Measurements from ENCODE around the gene CNGB1.

The CNGB1 gene

DNA sequence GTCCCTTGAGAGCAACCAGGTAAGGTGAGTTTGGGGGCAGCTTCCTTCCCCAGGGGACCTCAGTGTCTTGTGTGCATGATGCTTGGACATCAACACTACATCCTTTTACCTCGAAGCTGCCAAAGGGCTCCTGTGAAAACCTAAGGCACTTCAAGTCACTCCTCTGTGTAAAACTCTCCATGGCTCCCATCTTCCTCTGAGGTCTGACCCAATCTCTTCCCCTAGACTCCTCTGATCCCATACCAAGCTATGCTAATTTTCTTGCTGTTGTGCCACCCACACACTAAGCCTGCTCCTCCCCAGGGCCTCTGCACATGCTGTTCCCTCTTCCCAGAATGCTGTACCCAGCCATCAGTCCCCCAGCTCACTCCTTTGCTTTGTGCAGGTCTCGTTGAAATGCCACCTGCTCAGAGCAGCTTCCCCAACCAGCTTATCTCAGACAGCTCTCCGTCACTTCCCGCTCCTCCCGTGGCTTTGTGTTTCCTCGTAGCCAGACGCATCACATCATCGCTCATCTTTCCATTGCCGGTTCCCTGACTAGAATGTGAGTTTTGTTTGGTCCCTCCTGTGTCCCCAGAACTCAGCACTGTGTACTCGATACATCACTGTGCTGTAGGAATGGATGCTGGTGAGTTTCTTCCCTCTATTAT is 78.4 kb downstream of the CNGB1 start:
- Mint-ChIP-seq H3K27me3 (ENCODE audit: low read depth) (peaks cover 23% of the 10 kb centered on the region), H3K27ac (no peak overlapping the region), H3K4me3 (no peak overlapping the region), H3K9me3 (no peaks in the 10 kb centered on the region), H3K4me1 (no peaks in the 10 kb centered on the region), H3K36me3 (ENCODE audit: low read depth) (no peaks in the 10 kb centered on the region)
- TF ChIP-seq, protein P1, sequence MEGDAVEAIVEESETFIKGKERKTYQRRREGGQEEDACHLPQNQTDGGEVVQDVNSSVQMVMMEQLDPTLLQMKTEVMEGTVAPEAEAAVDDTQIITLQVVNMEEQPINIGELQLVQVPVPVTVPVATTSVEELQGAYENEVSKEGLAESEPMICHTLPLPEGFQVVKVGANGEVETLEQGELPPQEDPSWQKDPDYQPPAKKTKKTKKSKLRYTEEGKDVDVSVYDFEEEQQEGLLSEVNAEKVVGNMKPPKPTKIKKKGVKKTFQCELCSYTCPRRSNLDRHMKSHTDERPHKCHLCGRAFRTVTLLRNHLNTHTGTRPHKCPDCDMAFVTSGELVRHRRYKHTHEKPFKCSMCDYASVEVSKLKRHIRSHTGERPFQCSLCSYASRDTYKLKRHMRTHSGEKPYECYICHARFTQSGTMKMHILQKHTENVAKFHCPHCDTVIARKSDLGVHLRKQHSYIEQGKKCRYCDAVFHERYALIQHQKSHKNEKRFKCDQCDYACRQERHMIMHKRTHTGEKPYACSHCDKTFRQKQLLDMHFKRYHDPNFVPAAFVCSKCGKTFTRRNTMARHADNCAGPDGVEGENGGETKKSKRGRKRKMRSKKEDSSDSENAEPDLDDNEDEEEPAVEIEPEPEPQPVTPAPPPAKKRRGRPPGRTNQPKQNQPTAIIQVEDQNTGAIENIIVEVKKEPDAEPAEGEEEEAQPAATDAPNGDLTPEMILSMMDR (IDR thresholded peaks at IDR 0.05; ENCODE audit: unreplicated experiment in 3 of 3) = no peak

DNA sequence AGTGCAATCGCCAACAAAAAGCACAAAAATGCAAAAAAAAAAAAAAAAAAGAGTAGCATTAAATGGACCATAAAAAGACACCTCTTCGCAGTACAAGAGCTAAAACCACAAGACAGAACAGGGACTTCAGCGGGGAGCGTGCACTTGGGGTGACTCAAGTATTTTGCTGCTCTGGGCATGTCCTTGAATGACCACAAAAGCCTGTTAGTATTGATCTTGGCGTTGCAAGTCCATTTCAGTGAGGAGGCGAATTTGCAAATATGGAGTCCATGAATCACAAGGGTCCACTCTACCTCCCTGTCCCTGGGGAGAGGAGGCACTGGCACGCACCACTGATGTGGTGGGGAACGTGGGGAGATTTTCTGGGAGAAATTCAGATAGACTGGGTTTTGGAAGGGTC is 78.9 kb downstream of the CNGB1 start:
- Mint-ChIP-seq H3K27ac (no peak overlapping the region), H3K9me3 (no peaks in the 10 kb centered on the region), H3K27me3 (ENCODE audit: low read depth) (peaks cover 21% of the 10 kb centered on the region), H3K4me3 (no peak overlapping the region), H3K36me3 (ENCODE audit: low read depth) (no peaks in the 10 kb centered on the region), H3K4me1 (no peaks in the 10 kb centered on the region)
- TF ChIP-seq, protein P1 (IDR thresholded peaks at IDR 0.05; ENCODE audit: unreplicated experiment in 3 of 3) = no peak

DNA sequence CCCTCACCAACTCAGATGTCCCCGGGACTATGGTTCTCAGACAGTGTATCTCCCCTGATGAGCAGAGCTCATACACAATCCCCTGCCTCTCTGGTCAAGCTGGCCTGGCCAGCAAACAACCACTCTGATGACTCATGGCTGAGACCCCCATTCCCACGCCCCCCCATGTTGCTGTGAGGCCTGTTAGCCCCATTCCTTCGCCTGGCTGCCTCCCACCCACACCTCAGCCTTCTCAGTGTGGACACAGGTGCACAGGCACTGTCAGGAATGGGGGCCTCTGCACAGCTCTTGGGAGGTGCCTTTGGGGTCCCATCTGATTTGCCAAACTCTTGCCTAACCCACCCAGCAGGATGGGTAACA is 80.2 kb downstream of the CNGB1 start:
- Mint-ChIP-seq H3K9me3 (no peaks in the 10 kb centered on the region), H3K27me3 (ENCODE audit: low read depth) (peaks cover 29% of the 10 kb centered on the region), H3K36me3 (ENCODE audit: low read depth) (no peaks in the 10 kb centered on the region), H3K4me3 (no peak overlapping the region), H3K4me1 (no peaks in the 10 kb centered on the region), H3K27ac (no peak overlapping the region)
- TF ChIP-seq, protein P1 (IDR thresholded peaks at IDR 0.05; ENCODE audit: unreplicated experiment in 3 of 3) = no peak

DNA sequence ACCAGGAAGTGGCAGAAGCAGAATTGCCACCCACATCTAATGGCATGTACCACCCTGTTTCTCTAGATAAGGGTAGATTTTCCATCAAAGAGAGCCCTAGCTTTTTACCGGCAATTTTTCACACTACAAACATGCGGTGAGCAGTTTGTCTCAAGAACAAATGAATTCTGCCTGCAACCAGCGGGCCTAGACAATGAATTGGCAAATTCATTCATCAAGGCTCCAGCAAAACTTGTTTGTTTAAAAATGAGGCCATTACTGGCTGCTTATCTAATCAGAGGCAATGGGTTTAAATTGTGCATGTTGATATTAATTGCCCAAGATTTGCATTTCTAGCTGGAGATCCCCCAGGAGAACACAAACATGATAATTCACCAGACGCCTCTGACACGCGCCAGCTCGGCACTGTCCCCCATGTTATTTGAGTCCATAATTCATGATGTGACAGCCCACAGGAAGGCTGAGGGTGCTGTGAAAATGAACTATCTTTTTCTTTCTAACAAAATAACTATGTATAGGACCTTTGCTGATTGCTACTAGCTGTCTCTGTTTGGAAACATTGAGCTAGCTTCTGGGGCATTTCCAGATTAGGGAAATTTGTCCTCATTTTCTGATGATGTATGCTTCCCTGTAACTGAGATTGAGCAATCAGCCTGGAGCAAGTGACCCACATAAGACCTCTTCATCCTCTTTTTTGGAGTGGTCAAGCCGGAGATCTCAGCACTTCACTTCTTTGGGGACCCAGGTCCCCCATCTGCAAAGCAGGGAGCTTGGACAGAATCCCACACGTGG is 80.8 kb downstream of the CNGB1 start:
- no peaks in the 10 kb centered on the region for H3K36me3 Mint-ChIP-seq (ENCODE audit: low read depth)
- TF ChIP-seq, protein P1 (IDR thresholded peaks at IDR 0.05; ENCODE audit: unreplicated experiment in 3 of 3) = no peak
- H3K4me1 Mint-ChIP-seq = no peaks in the 10 kb centered on the region
- no peak overlapping the region for H3K27ac Mint-ChIP-seq
- H3K9me3 Mint-ChIP-seq = no peaks in the 10 kb centered on the region
- H3K27me3 Mint-ChIP-seq (ENCODE audit: low read depth) = peaks cover 35% of the 10 kb centered on the region
- H3K4me3 Mint-ChIP-seq = no peak overlapping the region

DNA sequence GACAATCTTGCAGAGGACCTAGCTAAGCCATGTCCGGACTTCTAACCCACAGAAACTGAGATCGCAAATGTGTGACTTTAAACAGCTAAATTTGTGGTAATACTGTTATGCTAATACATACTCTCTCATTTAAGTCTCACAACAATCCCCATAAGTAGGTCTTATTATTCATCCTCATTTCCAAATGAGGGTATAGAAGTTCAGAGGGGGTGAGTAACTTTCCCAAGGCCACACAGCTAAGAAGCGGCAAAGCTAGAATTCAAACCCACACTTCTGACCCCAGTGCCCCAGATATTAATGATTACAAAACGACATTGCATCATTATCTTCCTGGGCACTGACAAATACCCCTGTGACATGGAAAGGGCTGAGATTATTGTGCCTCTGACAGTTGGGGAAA is 81.4 kb downstream of the CNGB1 start:
- TF ChIP-seq, protein P1 (IDR thresholded peaks at IDR 0.05; ENCODE audit: unreplicated experiment in 3 of 3) = no peak
- no peak overlapping the region for H3K27ac Mint-ChIP-seq

DNA sequence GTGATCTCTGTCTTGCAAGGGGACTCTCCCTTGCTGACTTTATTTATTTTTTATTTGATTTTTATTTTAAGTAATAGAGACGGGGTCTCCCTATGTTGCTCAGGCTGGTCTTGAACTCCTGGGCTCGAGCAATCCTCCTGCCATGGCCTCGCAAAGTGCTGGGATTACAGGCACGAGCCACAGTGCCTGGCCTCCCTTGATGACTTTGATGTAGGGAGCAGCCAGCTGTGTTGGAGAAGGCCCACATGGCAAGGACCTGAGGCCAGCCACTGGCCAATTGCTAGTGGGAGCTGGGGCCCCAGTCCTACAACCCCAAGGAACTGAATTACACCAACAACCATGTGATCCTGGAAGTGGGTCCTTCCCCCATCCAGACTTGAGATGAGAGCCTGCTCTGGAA is 81.8 kb downstream of the CNGB1 start:
- TF ChIP-seq, protein P1 (IDR thresholded peaks at IDR 0.05; ENCODE audit: unreplicated experiment in 3 of 3) = no peak
- Mint-ChIP-seq H3K27me3 (ENCODE audit: low read depth) (peaks cover 45% of the 10 kb centered on the region), H3K36me3 (ENCODE audit: low read depth) (no peaks in the 10 kb centered on the region), H3K4me3 (no peak overlapping the region), H3K9me3 (no peaks in the 10 kb centered on the region), H3K4me1 (peaks cover 5% of the 10 kb centered on the region), H3K27ac (no peak overlapping the region)

More for the DNA sequence above, 81.4 kb downstream of the CNGB1 start:
- Mint-ChIP-seq H3K9me3 (no peaks in the 10 kb centered on the region), H3K4me3 (no peak overlapping the region), H3K36me3 (ENCODE audit: low read depth) (no peaks in the 10 kb centered on the region), H3K27me3 (ENCODE audit: low read depth) (peaks cover 41% of the 10 kb centered on the region), H3K4me1 (peaks cover 3% of the 10 kb centered on the region)

Data from nephron (organoid).